NCI-H446 treated with DMSO at 0.1 percent for 48 hours (cell line): Measurements from ENCODE around the gene SIM1.
"Not testable (repeated sequence)": the region's sequence is repeated elsewhere in the genome, so short reads cannot be mapped to it uniquely, and the experiment has no call there.

Source experiments
- DNase-seq: peaks from one replicate; lab custom pipeline; 2025; lab: John Stamatoyannopoulos, UW

The SIM1 gene

DNA sequence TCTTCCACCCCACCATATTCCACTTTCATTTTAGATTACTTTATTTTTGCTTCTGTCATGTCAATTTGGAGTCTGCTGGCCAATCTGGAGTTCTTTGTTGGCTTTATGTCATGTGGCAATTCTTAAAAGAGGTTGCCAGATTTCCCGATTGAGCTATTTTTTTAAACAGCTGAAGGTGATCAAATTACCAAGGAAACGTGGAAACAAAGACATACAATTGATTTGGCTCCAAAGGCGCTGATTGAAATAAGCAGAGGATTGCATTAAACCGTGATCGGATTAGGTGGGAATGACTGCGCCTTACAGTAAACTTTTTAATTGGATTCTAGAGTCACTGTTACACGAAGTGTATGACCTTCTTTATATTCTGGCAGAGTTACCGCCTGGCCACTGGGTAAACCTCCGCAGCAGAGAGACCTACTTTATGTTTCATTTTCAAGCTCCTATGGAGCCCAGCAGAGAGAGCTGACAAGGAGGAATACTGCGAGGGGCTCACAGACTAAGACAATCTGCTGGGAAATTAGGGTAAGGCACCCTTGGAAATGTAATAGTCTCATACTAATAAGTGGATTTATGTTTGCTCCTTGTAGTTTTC lies 37.9 kb downstream of the SIM1 start:
- no peak for DNase-seq

GRCh38 chr6:100426241-100426640 lies 38.5 kb downstream of the SIM1 start:
- no peak for DNase-seq

- DNase-seq = no peak
Observed at GRCh38 chr6:100420711-100421110, 44.0 kb downstream of the SIM1 start.

GRCh38 chr6:100417036-100417435 lies 47.7 kb downstream of the SIM1 start:
- no peak for DNase-seq

DNA sequence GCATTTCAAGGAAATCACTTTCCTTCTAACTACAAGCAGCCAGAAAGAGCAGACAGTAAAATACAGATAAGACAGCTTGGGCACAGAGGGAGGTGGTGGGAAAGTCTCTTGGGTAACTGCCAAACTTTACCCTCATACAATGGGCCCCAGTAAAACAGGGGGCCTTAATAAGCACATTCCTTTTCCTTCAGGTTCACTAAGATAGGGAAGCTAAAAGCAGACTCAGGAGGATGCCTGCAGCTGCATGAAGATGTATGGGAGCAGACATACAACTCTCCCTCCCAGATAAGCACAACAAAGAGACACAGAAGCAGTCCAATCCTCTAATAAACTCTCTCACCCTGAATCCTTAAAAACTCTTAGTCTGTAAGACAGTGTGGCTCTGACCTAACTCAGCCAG lies 49.0 kb downstream of the SIM1 start:
- DNase-seq = no peak

DNA sequence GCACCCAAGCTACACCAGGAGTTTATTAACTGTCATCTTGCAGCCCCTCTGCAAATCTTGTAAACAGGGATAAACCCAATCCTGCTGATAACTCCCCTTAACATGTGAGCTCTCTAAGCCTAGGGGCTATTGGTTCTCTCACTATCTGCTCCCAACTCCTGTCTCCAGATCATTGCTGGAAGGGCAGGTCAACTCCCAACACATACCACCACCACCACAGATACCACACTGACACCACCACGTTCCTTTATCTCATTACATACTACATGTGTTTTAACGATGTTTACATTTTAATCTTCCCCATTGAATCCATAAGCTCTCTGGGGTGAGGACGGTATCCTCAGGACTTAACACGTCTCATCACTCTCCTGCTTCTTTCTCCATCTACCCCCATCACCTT lies 51.8 kb downstream of the SIM1 start:
- DNase-seq = no peak

- no peak for DNase-seq
Observed at GRCh38 chr6:100404051-100404450, 60.7 kb downstream of the SIM1 start.

GRCh38 chr6:100393493-100393892 lies 71.2 kb downstream of the SIM1 start:
- no peak for DNase-seq

GRCh38 chr6:100392423-100392822 lies 72.3 kb downstream of the SIM1 start:
- no peak for DNase-seq

DNA sequence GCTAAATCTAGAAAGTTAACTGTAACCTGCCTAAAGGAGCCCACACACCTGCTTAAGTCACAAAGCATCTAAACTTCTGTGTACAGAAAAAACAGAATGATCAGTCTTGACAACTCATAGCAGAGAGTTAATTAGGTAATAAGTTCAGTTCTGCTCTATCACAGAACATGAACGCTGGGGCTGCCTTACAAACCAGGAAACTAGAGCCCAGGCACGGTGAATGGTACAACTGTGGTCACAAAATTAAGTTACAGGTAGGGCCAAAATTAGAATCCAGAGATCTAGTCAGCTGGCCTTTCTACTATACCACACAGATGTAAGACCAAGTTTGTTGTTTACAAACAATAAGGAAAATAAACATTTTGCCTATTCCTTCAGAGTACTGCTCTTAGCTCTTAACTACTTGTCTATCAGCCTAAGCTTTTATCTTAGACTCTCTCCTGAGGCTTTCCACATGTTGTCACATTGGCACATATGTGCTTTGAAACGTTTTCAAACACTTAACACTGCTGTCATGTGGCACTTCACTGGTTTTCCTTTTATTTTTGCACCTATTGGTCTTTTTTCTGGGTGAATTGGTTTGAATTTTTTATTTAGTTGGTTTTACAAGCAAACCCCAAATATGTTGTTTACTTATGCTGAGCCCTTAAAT lies 75.7 kb downstream of the SIM1 start:
- DNase-seq = no peak

DNA sequence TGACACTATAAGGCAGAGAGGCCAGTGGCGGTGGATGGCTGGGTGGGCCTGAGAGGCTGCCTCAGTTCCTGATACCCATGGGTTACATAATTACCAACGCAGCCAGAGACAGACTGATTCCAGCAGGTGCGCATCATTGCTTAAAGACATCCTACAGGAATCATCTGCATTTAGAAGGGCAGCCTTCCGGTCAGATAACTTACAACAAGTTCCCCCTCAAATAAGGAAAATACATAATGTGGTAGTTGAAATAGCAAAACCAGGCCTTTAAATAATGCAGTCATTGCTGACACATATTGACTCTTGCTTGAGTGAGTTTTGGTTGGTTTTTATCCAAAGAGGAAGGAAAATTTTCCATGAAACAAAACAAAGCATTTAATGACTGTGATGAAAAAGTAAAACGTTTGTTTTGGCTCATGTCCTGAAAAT lies 81.9 kb downstream of the SIM1 start:
- no peak for DNase-seq

DNA sequence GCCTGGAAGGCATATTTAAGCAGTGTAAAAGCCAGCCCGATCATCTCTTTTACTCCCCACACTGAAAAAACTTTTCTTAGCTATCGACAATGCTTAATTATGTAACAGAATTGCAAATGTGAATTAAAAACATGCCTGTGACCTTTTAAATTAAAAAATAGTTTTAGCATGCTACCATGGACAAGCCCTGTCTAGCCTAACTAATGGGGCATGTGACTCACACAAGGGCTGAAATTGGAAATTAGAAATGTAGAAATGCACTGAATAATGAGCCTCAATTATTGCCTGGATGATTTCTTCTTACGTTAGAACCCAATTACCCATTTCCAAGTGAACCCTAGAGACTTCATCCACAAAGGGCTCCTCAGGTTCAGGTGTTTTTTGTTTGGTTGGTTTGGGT lies 82.7 kb downstream of the SIM1 start:
- no peak for DNase-seq

DNA sequence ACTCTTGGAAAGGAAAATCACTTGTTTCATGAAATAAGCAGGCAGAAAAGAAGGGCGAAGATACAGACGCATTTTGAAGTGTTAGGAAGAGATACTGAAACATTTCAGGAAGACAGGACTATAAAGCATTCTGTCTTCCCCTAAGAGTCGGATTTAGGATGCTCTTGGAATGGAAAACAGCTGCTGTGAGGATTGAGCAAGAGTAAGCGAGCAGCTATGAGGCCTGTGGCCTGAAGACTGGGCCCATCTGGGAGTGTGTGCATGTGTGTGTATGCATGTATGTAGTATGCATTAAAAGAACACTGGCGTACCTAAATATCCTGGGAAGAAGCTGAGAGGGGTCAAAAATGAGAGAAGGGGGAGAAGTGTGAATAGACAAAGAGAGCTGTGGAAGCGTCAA lies 83.6 kb downstream of the SIM1 start:
- DNase-seq = no peak

GRCh38 chr6:100379386-100379785 lies 85.3 kb downstream of the SIM1 start:
- DNase-seq = no peak

GRCh38 chr6:100378576-100378975 lies 86.1 kb downstream of the SIM1 start:
- no peak for DNase-seq

DNA sequence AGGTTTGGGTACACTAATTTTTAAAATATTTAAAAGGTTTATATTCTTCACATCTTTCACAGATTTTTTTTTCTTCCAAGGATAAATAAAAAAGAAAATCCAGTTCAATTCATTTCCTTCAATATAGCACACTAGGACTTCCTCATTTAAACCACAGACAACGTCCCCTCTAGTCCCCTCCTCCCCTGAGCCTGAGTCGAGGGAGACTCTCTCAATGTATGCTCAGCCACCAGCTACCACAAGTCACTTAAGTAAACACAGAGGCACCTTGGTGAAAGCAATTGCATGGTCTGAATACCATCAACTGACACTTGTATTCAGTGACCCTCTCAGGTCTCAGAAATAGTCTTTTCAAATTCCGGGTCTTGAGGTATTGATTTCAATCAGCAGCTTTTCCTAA lies 88.6 kb downstream of the SIM1 start:
- DNase-seq = no peak

DNA sequence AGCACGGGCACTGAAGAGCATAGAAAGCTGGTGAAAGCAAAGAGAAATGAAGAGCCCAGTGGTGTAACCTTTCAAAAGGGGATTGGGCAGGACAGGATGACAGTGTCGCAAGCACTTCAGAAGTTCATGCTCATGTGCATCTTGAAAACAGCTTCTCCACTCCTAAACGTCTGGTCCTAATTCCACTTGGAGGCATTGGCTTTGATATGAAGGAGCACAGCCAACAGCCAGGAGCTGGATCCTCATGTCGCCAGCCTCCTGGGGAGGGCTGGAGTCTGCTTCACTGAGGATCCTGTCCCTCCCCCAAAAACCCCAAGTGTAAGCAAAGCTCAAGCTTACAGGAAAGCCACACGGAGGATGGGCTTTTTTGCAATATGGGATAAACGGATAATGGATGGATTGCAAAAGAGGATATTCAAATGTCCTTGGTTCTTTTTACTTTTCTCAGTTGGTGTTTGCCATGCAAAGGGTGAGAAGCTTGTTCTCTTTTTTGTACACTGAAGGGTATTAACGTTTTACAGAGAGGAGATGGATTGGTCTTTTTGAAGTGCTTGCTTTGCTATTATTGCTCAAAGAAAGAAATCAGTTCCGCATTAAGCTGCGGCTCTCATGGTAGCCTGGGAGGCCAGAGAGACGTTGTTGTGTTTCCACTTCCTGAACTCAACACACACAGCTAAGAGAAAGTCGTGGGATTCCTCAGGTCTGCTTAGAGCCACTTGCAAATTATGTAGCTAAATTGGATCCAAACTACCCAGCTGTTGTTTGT lies 92.2 kb downstream of the SIM1 start:
- DNase-seq = no peak

DNA sequence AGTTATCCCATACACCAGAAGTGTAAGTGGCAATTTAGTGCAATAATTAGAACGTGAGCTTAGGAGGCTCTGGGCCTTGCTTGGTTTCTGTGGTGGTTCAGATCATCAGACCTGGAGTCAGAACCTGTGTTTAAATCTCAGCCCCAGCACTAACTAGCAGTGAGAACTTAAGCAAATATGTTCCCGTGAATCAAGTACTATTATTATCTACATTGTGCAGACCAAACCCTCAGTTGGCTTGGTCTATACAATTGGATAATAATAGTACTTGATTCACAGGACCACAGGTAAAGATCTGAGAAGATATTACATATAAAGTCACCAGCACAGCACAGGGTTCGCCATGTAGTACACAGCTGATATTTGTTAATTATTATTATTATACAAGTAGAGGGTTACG lies 93.1 kb downstream of the SIM1 start:
- no peak for DNase-seq

- no peak for DNase-seq
Observed at GRCh38 chr6:100370265-100370664, 94.5 kb downstream of the SIM1 start.

DNA sequence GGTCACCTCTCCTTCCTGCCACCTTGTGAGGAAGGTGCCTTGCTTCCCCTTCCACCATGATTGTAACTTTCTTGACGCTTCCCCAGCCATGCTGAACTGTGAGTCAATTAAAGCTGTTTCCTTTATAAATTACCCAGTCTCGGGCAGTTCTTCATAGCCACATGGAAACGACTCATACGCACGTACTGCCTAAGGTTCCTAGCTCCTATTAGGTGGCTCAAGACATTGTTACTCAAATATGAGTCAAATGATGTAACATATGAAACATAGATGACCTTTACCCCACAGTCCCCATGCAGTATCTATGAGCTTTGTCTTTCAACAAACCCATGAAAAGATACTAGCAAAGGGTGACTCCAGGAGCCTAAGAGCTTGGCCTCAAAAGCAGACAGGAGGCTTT lies 98.3 kb downstream of the SIM1 start:
- no peak for DNase-seq

- no peak for DNase-seq
Observed at GRCh38 chr6:100363651-100364050, 101.1 kb downstream of the SIM1 start.

GRCh38 chr6:100354736-100355641 lies 109.7 kb downstream of the SIM1 start:
- DNase-seq = not testable (repeated sequence)
